ENCODE data around the gene TBX4. TPM values are rescaled to one million over a fixed set of nuclear protein-coding genes. Genes with fewer than 3 reads are reported as not detected.
"Not testable (repeated sequence)": the region's sequence is repeated elsewhere in the genome, so short reads cannot be mapped to it uniquely, and the experiment has no call there.

TBX4 gene
- polyA plus RNA-seq, 4 donors: 16.8 TPM; not detected in 3

DNA sequence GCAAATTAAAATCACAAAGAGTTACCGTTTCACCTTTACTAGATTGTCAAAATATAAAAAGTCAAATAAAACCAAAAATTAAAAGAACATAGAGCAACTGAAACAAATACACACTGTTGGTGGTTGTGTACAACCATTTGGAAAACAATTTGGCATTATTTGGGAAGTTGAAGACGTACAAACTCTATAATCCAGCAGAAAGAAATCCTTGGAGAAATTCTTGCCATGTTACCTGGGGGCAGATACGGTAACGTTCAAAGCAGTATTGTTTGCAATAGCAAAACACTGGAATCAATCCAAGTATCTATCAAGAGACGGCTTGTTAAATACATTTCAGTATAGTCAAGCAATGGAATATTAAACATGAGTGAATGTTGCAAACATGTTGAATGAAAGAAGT is 56.7 kb downstream of the TBX4 start:
- 73 to 82% (median 75%) methylated on average over 5 of the region's 5 CpGs for WGBS, 3 donors
- DNase-seq: no peak
- Histone ChIP-seq H3K36me3 (ENCODE audit: control insufficient read depth in 3 of 3, insufficient read depth in 2 of 3, low read depth in 1 of 3, low read length in 3 of 3) (no peaks in the 10 kb centered on the region), H3K27me3 (ENCODE audit: control insufficient read depth in 3 of 3, insufficient read depth in 3 of 3, low read length in 3 of 3) (peaks cover 0 to 2% (median 0%) of the 10 kb centered on the region in 3 donors), H3K9me3 (ENCODE audit: control insufficient read depth in 2 of 2, insufficient read depth in 1 of 2, low read depth in 1 of 2, low read length in 1 of 2) (no peaks in the 10 kb centered on the region), H3K27ac (ENCODE audit: low read depth in 1 of 3, low read length in 2 of 3) (no peak overlapping the region), H3K4me1 (ENCODE audit: control insufficient read depth in 3 of 3, insufficient read depth in 2 of 3, low read depth in 1 of 3, low read length in 2 of 3) (peaks cover 0 to 4% (median 0%) of the 10 kb centered on the region in 3 donors), H3K4me3 (ENCODE audit: low read depth in 1 of 3, low read length in 3 of 3) (no peak overlapping the region)
- FAIRE-seq: no peak

DNA sequence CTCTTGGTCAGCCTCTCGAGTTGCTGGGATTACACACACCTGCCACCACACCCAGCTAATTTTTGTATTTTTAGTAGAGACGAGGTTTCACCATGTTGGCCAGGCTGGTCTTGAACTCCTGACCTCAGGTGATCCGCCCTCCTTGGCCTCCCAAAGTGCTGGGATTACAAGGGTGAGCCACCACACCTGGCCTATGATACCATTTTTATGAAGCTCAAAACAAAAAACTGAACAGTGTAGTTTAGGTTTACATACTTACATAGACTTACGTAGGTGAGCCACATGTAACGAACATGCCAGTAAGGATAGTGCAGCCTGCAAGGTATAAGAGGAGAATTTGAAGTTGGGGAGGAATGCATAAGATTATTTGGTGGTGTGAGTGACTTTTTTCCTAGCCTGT is 57.2 kb downstream of the TBX4 start:
- 82 to 90% (median 89%) methylated on average over 5 of the region's 5 CpGs for WGBS, 3 donors
- H3K4me1 ChIP-seq (ENCODE audit: control insufficient read depth in 3 of 3, insufficient read depth in 2 of 3, low read depth in 1 of 3, low read length in 2 of 3); H3K9me3 ChIP-seq (ENCODE audit: control insufficient read depth in 2 of 2, insufficient read depth in 1 of 2, low read depth in 1 of 2, low read length in 1 of 2); H3K36me3 ChIP-seq (ENCODE audit: control insufficient read depth in 3 of 3, insufficient read depth in 2 of 3, low read depth in 1 of 3, low read length in 3 of 3); H3K27me3 ChIP-seq (ENCODE audit: control insufficient read depth in 3 of 3, insufficient read depth in 3 of 3, low read length in 3 of 3); H3K27ac ChIP-seq (ENCODE audit: low read depth in 1 of 3, low read length in 2 of 3); FAIRE-seq; DNase-seq; H3K4me3 ChIP-seq (ENCODE audit: low read depth in 1 of 3, low read length in 3 of 3): not testable (repeated sequence)

DNA sequence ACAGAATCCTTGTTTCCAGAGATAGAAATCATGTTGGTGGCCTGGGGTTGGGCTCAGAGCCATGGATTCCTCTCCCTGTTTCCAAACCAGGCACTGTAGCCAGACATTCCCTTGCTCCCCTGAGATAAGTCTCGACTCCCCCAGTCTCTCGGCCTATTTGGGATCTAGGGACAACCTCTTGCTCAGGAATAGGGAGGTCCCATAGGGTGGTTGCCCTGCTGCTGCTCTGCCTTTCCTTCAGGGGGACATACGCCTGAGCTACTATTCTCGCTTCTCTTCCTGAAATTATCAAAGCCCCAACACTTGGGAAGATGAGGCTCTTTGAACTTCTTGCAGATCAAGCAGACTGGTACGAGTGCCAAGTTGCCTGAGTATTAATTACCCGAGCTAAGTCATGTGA is 58.0 kb downstream of the TBX4 start:
- FAIRE-seq (no peak), DNase-seq (no peak)
- peaks cover 0 to 2% (median 0%) of the 10 kb centered on the region in 3 donors for H3K27me3 ChIP-seq (ENCODE audit: control insufficient read depth in 3 of 3, insufficient read depth in 3 of 3, low read length in 3 of 3)
- H3K27ac ChIP-seq (ENCODE audit: low read depth in 1 of 3, low read length in 2 of 3): no peak overlapping the region
- 66 to 84% (median 78%) methylated on average over 6 of the region's 6 CpGs for WGBS, 3 donors
- H3K36me3 ChIP-seq (ENCODE audit: control insufficient read depth in 3 of 3, insufficient read depth in 2 of 3, low read depth in 1 of 3, low read length in 3 of 3): no peaks in the 10 kb centered on the region
- peaks cover 0 to 4% (median 0%) of the 10 kb centered on the region in 3 donors for H3K4me1 ChIP-seq (ENCODE audit: control insufficient read depth in 3 of 3, insufficient read depth in 2 of 3, low read depth in 1 of 3, low read length in 2 of 3)
- H3K9me3 ChIP-seq (ENCODE audit: control insufficient read depth in 2 of 2, insufficient read depth in 1 of 2, low read depth in 1 of 2, low read length in 1 of 2): no peaks in the 10 kb centered on the region
- no peak overlapping the region for H3K4me3 ChIP-seq (ENCODE audit: low read depth in 1 of 3, low read length in 3 of 3)

DNA sequence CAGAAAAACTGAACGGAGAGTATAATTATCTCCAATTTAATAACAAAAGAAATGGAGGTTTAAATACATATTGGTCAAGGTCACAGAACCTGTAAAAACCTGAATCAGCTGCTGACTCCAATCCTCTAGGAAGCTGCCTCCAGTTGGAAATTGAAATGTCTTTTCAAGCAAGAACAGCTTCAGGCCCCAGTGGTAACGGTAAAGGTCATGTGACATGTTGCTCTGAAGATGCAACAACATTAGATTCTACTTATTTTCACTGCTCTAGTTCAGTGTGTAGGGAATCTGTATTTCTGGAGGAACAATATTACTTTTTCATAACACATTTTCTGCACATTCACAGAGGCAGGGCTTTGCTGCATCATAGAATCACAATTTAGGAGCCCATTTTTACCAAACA is 58.8 kb downstream of the TBX4 start:
- no peak overlapping the region for H3K4me3 ChIP-seq (ENCODE audit: low read depth in 1 of 3, low read length in 3 of 3)
- no peak overlapping the region for H3K27ac ChIP-seq (ENCODE audit: low read depth in 1 of 3, low read length in 2 of 3)
- H3K4me1 ChIP-seq (ENCODE audit: control insufficient read depth in 3 of 3, insufficient read depth in 2 of 3, low read depth in 1 of 3, low read length in 2 of 3): peaks cover 0 to under 1% (median 0%) of the 10 kb centered on the region in 3 donors
- H3K36me3 ChIP-seq (ENCODE audit: control insufficient read depth in 3 of 3, insufficient read depth in 2 of 3, low read depth in 1 of 3, low read length in 3 of 3): no peaks in the 10 kb centered on the region
- FAIRE-seq (no peak), DNase-seq (no peak)
- 41 to 52% (median 48%) methylated on average over 2 of the region's 2 CpGs for WGBS, 3 donors
- peaks cover 0 to 2% (median 0%) of the 10 kb centered on the region in 3 donors for H3K27me3 ChIP-seq (ENCODE audit: control insufficient read depth in 3 of 3, insufficient read depth in 3 of 3, low read length in 3 of 3)
- H3K9me3 ChIP-seq (ENCODE audit: control insufficient read depth in 2 of 2, insufficient read depth in 1 of 2, low read depth in 1 of 2, low read length in 1 of 2): no peaks in the 10 kb centered on the region

DNA sequence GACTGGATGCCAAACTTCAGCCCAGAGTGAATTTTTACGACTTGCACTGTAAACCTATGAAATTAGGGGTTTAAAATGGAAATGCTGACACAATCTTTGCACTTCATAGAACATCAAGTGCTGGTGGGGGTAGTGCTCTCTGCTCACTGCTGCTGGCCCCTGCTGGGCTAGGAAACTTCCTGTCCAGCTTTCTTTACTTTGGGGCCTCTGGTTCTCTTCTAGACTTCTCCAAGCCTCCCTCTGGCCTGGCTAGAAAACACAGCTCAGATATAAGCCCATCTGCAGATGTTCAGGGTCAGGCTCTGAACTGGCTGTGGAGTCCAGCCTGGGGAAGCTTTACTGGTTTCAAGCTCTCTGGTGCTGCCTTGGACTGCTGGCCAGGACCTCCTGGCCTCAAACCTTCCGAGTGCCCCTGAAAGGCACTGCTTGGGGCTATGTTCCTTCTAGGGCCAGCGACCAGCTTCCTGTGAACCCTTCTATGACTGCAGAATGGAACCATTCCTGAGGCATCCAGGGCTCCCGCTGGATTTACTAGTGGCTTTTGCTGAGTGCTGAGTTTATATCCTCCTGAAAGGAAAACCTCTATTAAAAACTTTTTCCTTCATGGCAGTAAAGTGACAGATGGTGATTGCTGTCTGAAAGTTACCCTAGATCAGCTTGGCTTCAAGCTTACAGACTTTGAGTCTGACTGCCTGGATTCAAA is 59.4 kb downstream of the TBX4 start:
- Histone ChIP-seq H3K4me1 (ENCODE audit: control insufficient read depth in 3 of 3, insufficient read depth in 2 of 3, low read depth in 1 of 3, low read length in 2 of 3) (no peaks in the 10 kb centered on the region), H3K27me3 (ENCODE audit: control insufficient read depth in 3 of 3, insufficient read depth in 3 of 3, low read length in 3 of 3) (peaks cover 0 to 2% (median 0%) of the 10 kb centered on the region in 3 donors), H3K9me3 (ENCODE audit: control insufficient read depth in 2 of 2, insufficient read depth in 1 of 2, low read depth in 1 of 2, low read length in 1 of 2) (no peaks in the 10 kb centered on the region), H3K27ac (ENCODE audit: low read depth in 1 of 3, low read length in 2 of 3) (no peak overlapping the region), H3K4me3 (ENCODE audit: low read depth in 1 of 3, low read length in 3 of 3) (no peak overlapping the region), H3K36me3 (ENCODE audit: control insufficient read depth in 3 of 3, insufficient read depth in 2 of 3, low read depth in 1 of 3, low read length in 3 of 3) (no peaks in the 10 kb centered on the region)
- WGBS, 3 donors: 76 to 82% (median 82%) methylated on average over 4 of the region's 4 CpGs
- DNase-seq: no peak
- no peak for FAIRE-seq

DNA sequence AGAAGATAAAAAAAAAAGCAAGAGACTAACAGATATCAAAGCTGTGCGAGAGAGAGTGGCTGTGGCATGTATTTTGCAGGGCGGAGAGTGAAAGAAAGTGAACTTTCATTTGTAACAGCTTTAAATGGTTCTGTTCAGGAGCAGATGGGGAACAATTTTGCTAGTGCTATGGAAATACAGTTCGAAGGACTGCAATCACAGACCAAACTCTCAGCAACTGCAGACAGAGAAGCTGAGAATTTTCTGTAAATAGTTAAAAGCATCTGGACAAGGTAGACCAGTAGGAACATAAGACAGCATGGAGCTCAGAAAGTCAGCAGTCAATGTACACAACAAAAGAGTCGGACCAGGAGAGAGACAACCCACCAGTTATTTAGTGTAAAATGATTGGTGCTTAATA is 62.3 kb downstream of the TBX4 start:
- no peaks in the 10 kb centered on the region for H3K9me3 ChIP-seq (ENCODE audit: control insufficient read depth in 2 of 2, insufficient read depth in 1 of 2, low read depth in 1 of 2, low read length in 1 of 2)
- DNase-seq: no peak
- no peaks in the 10 kb centered on the region for H3K36me3 ChIP-seq (ENCODE audit: control insufficient read depth in 3 of 3, insufficient read depth in 2 of 3, low read depth in 1 of 3, low read length in 3 of 3)
- H3K27me3 ChIP-seq (ENCODE audit: control insufficient read depth in 3 of 3, insufficient read depth in 3 of 3, low read length in 3 of 3): peaks cover 0 to 2% (median 0%) of the 10 kb centered on the region in 3 donors
- no peak overlapping the region for H3K4me3 ChIP-seq (ENCODE audit: low read depth in 1 of 3, low read length in 3 of 3)
- 77 to 79% (median 79%) methylated on average over 4 of the region's 4 CpGs for WGBS, 3 donors
- no peak for FAIRE-seq
- H3K4me1 ChIP-seq (ENCODE audit: control insufficient read depth in 3 of 3, insufficient read depth in 2 of 3, low read depth in 1 of 3, low read length in 2 of 3): no peaks in the 10 kb centered on the region
- no peak overlapping the region for H3K27ac ChIP-seq (ENCODE audit: low read depth in 1 of 3, low read length in 2 of 3)

DNA sequence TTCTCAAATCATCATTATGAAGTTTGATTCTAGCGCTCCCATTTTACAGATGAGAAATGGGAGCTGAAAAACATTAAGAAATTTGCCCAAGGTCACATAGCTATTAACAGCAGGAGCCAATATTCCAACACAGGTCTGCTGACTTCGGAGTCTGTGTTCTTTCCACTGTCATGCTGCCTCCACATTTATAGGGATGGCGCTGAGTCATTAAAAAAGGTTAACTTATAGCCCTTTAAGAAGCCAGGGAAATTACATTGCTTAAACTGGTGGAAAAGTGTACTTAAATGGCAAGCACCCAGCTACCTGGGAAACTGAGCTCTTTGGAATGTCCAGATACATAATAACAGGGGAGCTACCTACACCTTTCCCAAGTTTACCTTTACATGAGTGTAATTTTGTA is 65.0 kb downstream of the TBX4 start:
- 86 to 95% (median 87%) methylated on average over 3 of the region's 3 CpGs for WGBS, 3 donors
- Histone ChIP-seq H3K36me3 (ENCODE audit: control insufficient read depth in 3 of 3, insufficient read depth in 2 of 3, low read depth in 1 of 3, low read length in 3 of 3) (no peaks in the 10 kb centered on the region), H3K4me1 (ENCODE audit: control insufficient read depth in 3 of 3, insufficient read depth in 2 of 3, low read depth in 1 of 3, low read length in 2 of 3) (no peaks in the 10 kb centered on the region), H3K27me3 (ENCODE audit: control insufficient read depth in 3 of 3, insufficient read depth in 3 of 3, low read length in 3 of 3) (no peaks in the 10 kb centered on the region), H3K27ac (ENCODE audit: low read depth in 1 of 3, low read length in 2 of 3) (no peak overlapping the region), H3K9me3 (ENCODE audit: control insufficient read depth in 2 of 2, insufficient read depth in 1 of 2, low read depth in 1 of 2, low read length in 1 of 2) (no peaks in the 10 kb centered on the region), H3K4me3 (ENCODE audit: low read depth in 1 of 3, low read length in 3 of 3) (no peak overlapping the region)
- DNase-seq: no peak
- no peak for FAIRE-seq

DNA sequence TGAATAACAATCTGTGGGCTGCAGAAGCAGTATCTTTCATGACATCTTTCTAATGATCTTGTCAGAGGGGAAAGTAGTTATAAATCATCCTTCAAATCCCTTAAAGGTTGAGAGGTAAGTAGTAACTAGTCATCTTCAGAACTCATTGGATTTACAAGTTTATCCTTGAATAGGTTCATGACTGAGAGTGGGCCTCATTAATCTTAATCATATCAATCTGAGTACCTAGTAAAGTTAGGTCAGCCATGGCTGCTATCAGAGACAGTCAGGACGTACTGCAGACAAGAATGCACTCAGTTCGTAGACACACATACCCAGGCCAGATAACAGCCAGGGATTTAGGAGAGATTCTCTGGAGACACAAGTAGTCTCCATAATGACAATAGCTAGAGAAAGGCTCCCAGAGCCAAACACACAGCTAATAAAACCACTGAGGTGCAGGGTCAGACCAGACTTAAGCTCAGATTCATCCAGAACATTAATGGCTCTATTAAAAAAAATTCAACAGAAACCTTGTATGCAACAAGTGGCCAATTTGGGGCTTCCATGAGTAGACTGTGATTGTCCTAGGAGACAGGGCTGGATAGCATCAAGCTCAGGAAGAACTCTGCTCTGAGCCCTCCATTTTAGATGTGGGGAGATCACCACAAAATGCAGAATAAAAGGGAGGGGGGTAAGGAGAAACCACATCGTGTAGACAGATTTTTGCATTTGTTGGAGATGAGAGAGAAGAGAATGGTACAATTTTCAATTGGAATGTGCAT is 65.8 kb downstream of the TBX4 start:
- 59 to 67% (median 59%) methylated on average over 3 of the region's 3 CpGs for WGBS, 3 donors
- FAIRE-seq (no peak), DNase-seq (no peak)
- Histone ChIP-seq H3K36me3 (ENCODE audit: control insufficient read depth in 3 of 3, insufficient read depth in 2 of 3, low read depth in 1 of 3, low read length in 3 of 3) (no peaks in the 10 kb centered on the region), H3K4me3 (ENCODE audit: low read depth in 1 of 3, low read length in 3 of 3) (no peak overlapping the region), H3K27ac (ENCODE audit: low read depth in 1 of 3, low read length in 2 of 3) (no peak overlapping the region), H3K4me1 (ENCODE audit: control insufficient read depth in 3 of 3, insufficient read depth in 2 of 3, low read depth in 1 of 3, low read length in 2 of 3) (no peaks in the 10 kb centered on the region), H3K9me3 (ENCODE audit: control insufficient read depth in 2 of 2, insufficient read depth in 1 of 2, low read depth in 1 of 2, low read length in 1 of 2) (no peaks in the 10 kb centered on the region), H3K27me3 (ENCODE audit: control insufficient read depth in 3 of 3, insufficient read depth in 3 of 3, low read length in 3 of 3) (no peaks in the 10 kb centered on the region)

Measured in small intestine (tissue), 7 donors.